IPS DF 4.7 (cell line): ENCODE measurements around the gene SMR3B.

Source experiments
- DNase-seq: peaks from one replicate; pipeline ENCODE4 v3.0.0-alpha.2; 2013; ENCODE audit warnings: low spot score; ENCODE audit errors: extremely low read depth

SMR3B gene

DNA sequence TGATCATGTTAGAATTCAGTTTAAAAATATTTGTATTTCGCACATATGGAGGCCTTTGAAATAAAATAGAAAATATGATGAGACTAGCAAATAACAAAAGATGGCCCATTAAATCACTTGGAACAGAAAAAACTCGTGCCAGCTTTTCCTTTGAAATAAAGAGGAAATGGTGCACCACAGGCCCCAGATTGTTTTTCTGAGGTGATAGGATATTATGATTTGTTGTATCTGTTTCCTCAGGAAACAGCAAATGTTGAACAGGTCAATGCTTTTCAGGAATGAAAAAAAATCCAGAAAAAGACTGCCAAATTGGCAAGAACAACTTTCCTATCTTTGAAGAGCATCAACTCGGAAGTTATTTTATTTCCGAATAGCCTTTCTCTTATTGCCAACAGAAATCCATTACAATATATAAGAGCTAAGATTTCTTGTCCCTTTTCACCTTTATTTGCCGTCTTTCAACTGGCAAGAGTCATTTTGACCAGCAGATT is at the start of gene SMR3B:
Gene SMR3B (plus strand): TSS at position 441 of the 491 bp plus-strand sequence. CDS start 1,380 bp downstream, outside the sequence.
- no peak for DNase-seq

DNA sequence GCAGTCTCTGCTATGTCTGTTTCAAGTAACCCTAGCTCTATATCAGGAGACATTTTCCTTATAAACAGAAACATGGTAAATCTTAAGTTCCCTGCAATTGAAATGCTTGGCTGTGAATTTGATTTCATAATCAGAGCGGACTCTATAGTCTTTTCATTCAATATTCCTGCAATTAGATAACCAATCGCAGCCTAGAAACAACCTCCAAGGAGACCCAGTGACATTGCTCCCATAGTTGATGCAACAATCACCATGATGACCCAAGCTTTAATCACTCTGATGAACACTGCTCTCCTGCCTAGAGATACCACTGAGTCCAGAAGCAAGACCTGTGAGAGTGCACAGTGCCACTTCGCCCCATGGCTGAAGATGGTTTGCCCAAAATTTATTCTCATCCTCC is 48.2 kb upstream of the SMR3B start, which contains the start of gene CABS1:
Gene CABS1 (plus strand): TSS at position 301 of the 400 bp plus-strand sequence. CDS start 59 bp downstream, at position 360.
- DNase-seq = no peak

DNA sequence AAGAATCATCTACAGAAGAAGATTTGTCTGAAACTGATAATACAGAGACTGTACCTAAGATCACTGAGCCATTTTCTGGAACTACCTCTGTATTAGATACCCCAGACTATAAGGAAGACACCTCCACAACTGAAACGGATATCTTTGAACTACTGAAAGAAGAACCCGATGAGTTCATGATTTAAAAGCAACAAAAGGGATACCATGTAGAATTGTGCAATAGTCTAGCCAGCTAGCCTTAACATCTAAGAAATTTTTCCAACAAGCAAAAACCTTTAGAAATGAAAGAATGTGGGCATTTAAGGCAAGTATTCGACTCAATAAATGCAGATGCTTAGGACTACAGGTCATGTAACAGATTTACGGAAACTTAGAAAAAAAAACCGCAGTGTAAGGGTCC is 46.9 kb upstream of the SMR3B start:
- no peak for DNase-seq

- no peak for DNase-seq
These were observed 45.0 kb upstream of the SMR3B start for GRCh38 chr4:70337886-70338420.

DNA sequence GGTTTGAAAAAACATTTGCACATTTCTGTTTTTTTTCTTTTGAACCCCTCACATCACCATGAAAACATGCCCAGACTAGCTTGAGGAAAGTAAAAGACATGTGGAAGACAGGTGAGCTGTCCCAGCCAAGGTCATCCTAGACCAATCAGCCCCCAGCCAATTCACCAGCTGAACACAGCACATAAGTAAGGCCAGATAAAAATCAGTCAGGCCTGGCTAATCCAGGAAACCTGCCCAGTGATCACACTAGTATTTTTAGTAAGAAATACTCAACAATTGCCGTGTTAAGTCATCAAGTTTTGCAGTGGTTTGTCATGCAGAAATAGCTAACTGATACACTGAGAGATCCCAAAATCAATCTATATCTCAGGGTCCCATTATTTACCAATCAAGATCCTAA is 26.7 kb upstream of the SMR3B start:
- no peak for DNase-seq

DNA sequence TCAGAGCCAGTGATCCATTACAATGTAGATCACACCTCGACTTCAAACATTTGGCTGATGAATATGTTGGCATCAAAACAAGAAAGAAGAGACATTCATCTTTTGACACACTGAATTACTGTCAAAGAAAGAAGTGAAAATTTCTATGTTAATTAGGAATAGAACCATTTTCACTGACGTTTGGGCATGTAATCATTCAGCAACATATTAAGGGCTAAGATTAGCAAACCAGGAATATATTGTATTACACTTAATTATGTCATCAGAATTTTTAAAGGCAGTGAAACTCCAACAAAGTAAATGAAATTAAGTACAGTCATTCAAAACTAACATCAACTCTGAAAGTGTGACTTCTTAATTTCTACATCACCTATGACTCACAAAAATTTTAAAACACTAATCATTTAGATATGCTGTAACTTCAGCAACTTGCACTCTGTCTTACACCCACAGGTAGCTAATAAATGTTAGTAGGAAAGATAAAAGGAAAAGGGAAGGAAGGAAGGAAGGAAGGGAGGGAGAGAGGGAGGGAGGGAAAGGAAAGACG is 23.7 kb upstream of the SMR3B start:
- DNase-seq = no peak

- DNase-seq = no peak
These were observed 22.5 kb upstream of the SMR3B start, which contains the start of gene SMR3A for GRCh38 chr4:70360460-70360859. Gene SMR3A, plus strand, starts transcription at chr4:70360760. Its CDS starts 1,356 bp downstream, at chr4:70362116.

- no peak for DNase-seq
These were observed 18.9 kb upstream of the SMR3B start for GRCh38 chr4:70364002-70364401.

GRCh38 chr4:70365479-70365878 is 17.5 kb upstream of the SMR3B start:
- DNase-seq = no peak

GRCh38 chr4:70367813-70368212 is 15.1 kb upstream of the SMR3B start:
- no peak for DNase-seq

DNA sequence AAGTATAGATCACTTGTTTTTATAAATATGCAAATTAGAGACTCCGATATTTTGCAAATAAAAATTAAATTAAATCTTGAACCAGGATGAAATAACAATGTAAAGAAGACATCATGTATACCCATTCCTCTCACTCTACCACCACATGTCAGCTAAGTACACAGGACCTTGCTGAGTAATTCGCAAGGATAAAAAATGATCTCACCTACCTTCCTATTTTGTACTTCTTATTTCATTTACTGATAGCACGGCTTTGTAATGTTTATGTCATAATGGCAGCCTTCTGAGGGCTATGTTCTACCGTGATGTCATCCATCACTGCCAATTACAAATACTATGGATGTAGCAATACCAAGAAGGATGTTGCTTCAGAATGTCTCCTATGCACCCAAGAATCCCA is 10.9 kb upstream of the SMR3B start:
- DNase-seq = no peak

- DNase-seq = no peak
These were observed 10.2 kb upstream of the SMR3B start for GRCh38 chr4:70372760-70373159.

DNA sequence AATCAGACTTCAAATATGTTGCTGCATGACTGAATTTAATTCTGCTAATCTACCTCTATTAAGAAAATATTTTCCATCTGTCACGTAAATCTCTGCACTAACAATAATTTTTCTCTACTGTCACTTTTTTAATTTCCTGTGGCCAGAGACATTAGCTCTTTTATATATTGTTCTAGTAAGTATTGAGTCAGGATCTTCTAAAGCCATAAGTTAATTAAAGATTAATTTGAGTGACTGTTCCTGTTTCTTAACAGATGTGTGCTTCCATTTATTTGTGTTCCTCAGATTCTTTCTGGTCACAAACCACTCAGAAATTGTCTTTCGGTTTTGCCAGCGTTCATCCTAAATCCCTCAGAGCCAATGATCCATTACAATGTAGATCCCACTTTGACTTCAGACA is 2.4 kb upstream of the SMR3B start:
- no peak for DNase-seq

GRCh38 chr4:70392057-70392776 is 9.3 kb downstream of the SMR3B start:
- no peak for DNase-seq

DNA sequence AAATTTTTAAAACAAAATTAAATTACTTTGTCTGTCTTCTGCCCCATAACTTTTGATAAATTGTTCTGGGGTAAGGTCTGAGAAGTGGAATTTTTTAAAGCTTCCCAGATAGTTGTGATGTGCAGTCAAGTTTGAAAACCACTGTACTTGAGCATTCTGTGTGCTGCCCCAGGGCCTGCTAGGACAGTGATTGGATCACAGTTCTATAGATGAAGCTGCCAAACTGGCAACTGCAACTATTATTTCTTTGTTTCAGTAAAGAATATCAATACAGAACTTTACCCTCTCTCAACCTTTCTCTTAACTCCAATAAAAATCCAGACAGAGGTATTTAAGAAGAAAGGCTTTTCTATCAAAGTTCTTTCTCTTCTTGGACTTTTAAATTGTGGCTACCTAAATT is 14.6 kb downstream of the SMR3B start, which contains the start of gene OPRPN:
Gene OPRPN (plus strand): TSS at position 361 of the 400 bp plus-strand sequence. CDS start 1,346 bp downstream, outside the sequence.
- no peak for DNase-seq

- no peak for DNase-seq
These were observed 16.4 kb downstream of the SMR3B start for GRCh38 chr4:70399319-70399718.

GRCh38 chr4:70402762-70403161 is 19.8 kb downstream of the SMR3B start:
- DNase-seq = no peak

DNA sequence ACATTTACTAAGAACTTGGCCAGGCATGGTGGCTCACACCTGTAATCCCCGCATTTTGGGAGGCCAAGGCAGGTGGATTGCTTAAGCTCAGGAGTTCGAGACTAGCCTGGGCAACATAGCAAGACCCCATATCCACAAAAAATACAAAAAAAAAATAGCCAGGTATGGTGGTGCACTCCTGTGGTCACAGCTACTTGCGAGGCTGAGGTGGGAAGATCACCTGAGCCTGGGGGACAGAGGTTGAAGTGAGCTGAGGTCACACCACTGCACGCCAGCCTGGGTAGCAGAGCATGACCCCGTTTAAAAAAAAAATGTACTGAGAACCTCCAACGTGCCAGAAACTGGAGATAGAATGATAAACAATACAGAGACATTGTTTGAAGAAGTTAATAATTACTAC is 22.8 kb downstream of the SMR3B start:
- DNase-seq = no peak

DNA sequence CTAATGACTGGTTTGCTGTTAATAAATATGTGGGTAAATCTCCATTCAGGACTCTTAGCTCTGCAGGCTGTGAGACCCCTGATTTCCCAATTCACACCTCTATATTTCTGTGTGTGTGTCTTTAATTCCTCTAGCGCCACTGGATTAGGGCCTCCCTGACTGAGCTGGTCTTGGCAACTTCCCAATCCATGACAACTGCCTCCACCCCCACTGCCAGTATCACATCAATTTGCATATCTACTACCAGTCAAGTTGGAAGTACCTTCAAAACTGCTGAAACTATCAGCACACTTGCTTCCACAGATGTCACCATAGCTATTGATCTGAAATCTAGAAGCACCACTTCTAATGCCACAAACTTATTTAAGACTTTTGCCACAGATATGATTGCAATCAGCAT is 42.4 kb downstream of the SMR3B start:
- no peak for DNase-seq

DNA sequence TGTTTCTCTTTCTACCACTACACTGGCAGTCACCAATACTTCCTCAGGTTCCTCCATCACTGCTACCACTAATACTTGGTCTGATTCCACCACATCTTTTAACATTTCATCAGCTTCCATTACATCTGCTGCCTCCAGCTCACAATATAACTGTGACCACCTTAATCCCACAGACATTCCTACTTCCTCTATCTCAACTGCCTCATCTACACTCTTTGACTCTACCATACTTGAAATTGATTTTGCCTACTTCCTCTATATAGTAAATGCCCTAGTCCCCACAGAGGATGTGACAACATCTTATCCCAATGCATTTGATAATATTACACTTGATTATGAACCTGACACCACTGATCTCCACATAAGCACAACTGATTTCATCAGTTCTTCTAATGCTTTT is 43.9 kb downstream of the SMR3B start:
- no peak for DNase-seq

DNA sequence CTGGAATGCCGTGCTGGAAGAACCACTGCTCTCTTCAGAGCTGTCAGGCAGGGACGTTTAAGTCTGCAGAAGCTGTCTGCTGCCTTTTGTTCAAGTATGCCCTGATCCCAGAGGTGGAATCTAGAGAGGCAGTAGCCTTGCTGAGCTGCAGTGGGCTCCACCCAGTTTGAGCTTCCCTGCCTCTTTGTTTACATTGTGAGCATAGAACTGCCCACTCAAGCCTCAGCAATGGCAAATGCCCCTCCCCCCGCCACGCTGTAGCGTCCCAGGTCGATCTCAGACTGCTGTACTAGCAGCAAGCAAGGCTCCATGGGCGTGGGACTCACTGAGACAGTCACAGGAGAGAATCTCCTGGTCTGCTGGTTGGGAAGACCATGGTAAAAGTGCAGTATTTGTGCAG is 54.3 kb downstream of the SMR3B start:
- no peak for DNase-seq
